GM21528 (cell line): ENCODE results near the gene ATXN7.

Experiments
- ATAC-seq: cut with Tn5 transposase; IDR thresholded peaks from one replicate; pipeline ENCODE4 v1.9.1; 2021; ENCODE audit warnings: mild to moderate bottlenecking, moderate library complexity; ENCODE audit not compliant: unreplicated experiment, low FRiP score

ATXN7 gene

DNA sequence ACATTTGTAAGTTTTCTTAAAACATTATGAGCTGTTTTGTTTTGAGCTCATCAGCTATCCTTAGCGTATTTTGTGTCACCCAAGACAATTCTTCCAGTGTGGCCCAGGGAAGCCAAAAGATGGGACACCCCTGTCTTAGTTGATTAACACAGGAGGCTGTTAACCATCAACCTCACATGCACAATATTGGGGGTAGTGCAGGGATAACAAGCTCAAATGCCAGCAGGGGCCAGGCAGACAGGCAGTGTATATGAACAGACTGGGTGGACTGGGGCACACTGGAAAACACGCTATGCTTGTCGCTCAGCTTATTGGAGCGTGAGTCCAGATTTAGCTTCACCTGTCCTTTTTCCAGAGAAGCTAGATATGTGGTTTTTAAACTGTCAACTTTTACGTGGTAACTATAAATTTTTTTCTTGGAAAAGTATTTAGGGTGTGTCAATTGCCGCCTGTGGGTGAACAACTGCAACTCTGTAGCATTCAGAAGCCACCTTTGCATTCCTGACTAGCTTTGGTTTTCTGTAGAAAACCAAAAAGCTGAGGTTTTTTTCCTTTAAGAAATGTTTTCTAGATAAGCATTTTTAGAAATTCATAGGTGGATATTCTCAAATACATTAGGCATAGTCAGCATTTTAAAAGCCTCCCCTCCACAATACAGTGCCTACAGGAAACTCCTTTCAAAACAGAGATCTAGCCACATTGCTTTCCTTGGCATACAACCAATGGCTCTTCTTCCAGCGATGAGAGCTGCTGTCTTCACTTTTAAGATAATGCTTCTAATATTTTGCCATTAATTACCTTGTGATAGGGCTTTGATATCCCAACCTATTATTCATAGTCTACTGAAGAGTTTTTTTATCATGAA lies 145.1 kb downstream of the ATXN7 start:
- ATAC-seq, result no peak

DNA sequence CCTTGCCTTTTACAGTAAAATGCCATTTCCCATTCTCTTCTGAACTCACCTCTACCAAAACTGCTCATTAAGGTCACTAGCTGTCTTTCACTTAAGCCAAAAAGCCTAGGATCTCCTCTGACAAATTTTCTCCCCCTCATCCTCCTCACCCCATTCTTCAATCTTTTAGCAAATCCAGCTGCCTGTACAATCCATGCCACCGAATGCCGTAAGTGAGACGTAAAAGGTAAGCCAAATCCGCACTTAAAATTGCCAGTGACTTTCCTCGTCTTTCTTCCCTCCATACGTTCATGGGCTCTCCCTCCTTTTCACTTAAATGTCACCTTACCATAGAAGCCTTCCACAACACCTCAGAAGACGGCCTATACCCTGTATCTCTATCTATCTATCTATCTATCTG lies 145.9 kb downstream of the ATXN7 start:
- no peak for ATAC-seq

DNA sequence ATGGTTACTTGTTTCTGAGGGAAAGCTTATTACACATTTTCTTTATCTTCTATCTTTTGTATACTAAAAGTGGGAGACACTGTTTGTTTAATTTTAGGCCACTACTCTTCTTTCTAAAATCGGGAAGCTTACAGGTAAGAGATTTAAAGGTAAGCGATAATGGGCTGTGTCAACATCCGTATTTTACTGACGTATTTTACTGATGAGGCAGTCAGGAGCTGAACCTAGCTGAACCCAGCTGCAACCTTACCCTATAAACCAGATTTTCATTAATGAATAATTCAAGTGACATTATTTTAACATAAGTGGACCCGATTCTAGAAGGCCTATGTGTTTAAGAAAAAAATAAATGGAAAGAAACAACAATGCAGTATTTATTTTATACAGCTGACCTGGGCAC lies 146.5 kb downstream of the ATXN7 start:
- no peak for ATAC-seq

DNA sequence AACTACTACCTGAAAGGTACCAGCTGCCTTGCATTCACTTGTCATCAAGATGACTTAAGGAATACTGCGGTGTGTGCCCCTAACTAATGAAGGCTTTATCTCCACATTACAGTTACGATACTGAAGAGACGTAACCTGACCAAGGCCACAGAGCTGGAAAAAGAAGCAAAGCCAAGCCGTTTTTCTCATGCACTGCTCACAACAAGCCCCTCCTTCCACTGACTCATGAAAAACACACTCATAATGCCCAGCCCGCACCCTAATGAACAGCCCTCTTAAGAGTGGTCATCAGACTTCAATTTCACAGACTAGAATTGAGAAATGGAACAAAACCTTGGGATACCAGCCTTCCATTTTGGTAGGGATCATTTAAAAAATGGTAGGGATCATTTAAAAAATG lies 148.0 kb downstream of the ATXN7 start:
- no peak for ATAC-seq

DNA sequence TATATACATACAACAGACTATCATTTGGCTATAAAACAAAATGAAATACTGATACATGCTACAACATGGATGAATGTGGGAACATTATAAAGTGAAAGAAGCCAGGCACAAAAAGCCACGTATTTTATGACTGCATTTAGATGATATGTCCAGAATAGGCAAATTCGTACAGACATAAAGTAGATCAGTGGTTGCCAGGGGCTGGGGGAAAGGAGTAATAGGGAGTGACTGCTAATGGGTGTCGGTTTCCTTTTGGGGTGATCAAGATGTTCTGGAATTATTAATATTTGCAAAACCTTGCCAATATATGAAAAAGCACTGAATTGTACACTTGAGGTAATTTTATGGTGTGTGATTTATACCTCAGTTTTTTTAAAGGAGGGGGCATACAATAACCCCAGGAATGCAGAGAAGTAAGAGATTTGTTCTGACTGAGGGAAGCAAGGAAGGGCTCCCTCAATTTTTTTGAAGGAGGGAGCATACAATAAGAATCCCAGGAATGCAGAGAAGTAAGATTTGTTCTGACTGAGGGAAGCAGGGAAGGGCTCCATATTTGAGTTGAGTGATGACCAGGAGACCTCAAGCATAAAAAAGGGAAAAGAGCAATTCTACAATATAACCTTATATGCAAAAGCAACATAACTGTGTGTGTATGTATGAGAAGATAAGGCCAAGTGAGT lies 153.4 kb downstream of the ATXN7 start:
- no peak for ATAC-seq

DNA sequence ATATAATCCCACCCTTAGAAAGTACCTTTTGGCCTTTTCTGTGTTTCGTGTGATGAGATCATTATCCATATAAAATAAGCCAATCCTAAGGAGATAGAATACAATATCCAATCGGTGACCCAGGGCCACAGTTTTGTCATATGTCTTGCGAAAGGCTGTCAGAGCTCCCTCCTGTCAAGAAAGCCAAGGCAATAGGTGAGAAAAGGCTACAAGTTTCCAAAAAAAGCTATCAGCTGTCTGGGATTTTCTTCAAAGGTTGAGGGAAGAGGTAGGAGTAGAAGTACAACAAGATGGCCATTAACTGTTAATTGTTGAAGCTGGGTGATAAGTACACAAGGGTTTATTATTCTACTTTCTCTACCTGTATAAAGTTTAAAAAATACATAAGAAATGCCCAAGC lies 155.6 kb downstream of the ATXN7 start:
- no peak for ATAC-seq

DNA sequence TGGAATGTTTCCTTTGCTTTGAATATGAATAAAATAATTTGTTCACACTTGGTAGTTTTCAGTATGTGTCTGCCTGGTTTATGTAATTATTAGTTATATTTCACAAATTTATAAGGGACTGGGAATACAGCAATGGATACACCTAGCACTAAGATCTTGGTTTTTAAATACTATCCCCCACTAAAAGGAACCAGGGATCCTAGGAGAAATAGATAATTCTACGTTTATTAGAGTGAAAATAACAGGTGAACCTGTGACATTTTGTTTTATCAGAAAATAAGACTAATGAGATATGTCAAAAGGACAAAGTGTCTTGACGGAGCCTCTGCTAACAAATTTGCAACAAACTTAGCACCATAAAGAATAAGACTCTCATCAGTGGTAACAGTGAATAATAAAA lies 156.2 kb downstream of the ATXN7 start:
- no peak for ATAC-seq

DNA sequence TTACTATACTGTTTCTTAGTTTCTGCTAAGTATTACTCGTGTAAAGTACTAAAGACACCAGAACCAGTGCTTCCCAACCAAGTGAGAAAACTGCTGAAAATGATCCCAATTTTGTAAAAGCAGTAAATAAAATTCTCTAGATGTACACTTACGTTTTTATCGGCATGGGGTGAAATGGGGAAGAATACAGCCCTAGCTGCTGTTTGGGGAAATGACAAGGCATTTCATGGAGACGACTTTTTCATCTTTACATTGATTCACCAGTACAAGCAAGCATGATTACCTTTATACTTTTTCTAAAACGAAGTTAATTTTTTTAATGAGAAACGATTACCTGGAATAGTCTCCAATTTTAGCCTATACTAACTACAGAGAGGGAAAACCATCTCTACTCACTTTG lies 158.3 kb downstream of the ATXN7 start:
- no peak for ATAC-seq

DNA sequence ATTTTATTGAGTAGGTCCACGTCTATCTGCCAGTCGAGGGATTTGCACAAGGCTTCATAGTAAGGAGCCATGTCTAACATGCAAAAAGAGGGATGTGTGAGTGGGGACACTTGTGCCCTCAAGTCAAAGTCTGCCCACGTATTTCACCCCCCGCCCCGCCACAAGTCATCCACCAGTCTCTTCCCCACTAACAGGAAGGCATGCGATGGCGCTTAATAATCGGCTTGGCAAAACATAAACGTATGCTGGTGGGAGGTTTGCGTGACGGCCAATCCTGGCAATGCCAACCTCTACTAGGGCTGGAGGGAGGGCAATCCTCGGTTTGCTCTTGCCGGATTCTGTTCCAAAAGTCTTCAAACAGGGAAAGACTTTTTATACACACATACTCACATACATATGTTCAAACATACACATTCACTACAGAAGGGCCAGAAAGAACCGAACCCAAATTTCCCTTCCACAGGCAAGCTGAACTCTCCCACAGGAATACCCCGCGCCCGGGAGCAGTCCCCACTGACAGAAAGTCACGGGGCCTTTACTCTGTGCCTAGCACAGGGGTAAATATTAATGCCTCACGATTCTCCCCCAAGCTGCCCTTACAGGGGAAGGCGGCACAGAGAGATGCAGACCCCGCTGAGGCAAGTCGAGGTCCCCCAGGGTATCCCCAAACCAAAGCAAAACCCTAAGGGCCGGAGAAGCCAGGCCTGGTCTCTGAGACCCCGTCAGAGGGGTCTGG lies 159.0 kb downstream of the ATXN7 start:
- ATAC-seq, result no peak

DNA sequence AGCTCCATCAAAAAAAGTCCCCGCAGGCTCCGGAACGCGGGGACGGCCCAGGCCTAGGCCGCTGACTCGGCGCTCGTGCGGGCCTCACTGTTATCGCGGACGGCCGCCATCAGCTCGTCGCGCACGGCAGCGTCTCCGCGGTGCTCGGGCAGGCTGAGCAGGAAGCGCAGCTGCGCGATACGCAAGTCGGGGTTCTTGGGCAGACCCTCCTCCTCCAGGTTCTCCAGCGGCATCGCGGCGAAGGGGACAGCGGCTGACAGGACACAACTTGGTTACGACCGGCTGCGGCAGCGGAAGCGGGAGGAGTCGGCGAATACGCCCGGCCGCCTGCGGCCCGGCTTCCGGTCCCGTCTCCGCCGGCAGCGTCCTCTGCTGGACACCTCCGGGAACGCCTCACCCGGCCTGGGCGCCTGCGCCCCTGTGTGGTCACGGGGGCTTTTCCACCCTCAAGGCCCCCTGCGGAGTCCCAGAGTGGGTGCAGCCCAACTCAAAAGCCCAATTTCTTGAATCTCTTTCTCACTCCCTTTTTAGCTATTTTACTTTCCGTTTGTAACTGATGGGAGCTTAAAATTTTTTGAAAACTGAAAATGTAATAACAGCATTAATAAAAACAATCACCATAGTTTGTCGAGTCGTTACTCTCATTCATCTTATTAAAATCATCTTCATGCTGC lies 159.7 kb downstream of the ATXN7 start, which contains the start of gene PSMD6:
Gene PSMD6, minus strand, starts transcription at position 308 of the 674 bp plus-strand sequence. Its CDS starts 75 bp downstream, at position 233.
- peak; percentile 97 for ATAC-seq

DNA sequence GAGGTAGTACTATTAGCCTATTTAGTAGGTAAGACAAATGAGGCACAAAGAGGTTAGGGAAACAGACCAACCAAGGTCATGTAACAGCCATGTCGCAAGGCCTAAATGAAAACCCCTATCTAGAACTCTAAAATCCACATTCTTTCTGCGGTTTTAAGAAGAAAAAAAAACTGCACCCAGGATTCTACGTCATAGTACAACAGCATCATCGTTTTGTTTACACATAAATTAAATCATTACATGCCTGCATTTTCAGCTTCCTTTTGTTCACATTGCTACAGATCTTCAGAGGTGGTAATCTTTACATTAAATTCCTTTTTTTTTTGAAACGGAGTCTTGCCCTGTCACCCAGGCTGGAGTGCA lies 160.2 kb downstream of the ATXN7 start:
- no peak for ATAC-seq

DNA sequence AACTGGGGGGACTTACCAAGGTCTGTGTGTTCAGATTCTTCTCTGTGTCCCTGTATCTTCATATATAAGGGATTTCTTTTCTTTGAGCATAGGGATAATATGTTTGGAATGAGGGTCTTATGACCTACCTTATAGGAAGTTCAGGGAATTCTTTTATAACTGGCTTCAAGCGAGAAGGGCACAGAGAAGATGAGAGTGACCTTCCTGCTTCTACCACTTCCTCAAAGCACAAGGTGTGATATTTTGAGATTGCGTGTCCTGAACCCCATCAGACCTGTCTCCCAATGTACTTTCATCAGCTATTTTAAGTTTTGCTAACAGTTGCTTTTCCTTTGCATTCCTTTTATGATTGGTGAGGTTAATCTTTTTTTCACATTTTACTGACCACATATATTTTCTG lies 162.7 kb downstream of the ATXN7 start:
- ATAC-seq, result no peak

DNA sequence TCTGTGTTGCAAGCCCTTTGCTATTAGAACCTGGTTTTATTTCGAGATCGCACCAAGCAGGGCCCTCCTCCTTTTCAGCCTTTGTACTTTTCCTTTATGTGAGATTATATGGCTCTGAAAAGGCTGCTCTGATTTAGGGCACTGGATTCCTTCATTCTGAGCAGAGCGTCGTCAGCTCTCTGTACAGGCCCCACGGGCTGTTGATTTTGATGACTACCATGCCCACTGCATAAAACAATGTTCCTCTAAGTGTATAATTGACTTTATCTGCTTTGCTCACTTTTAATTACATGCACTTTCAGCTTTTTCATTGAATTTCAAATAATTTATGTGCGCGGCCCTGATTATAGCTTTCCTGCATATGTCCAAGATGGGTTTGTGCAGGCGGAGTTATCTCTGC lies 164.0 kb downstream of the ATXN7 start:
- no peak for ATAC-seq

DNA sequence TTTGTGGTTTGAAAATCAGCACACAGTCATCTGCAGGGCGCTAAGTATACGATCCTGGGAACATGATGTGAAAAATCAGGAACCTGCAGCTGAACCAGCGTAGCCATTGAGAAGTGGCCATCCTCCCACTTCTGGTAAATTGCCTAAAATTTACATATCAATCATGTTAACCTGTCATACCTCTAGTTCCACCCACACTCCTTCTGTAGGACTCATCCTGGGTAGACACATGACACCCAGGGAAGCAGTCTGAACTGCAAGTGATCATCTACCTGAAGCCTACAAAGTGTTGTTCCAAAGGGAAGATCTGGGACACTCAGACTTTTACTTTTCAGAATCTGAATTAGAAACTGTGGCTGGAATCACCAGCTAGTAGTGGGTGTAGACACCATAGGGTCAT lies 165.1 kb downstream of the ATXN7 start:
- ATAC-seq, result no peak

DNA sequence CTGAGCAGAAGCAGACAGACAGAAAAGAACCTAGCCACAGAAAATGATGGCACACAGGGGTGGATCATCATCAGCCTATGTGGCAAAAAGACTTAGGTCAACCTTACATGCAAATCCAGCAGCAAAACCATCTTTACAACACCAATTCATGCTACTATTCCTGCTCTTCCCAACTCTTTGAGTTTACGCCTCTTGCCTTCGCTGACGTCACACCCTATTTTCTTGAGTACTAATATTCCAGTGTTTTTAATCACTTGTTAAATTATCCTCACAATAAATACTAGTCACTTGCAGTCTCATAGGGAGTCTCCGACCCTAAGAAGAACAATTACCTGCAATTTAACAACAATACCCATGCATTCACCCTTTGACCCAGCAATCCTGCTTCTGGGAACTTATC lies 165.6 kb downstream of the ATXN7 start:
- no peak for ATAC-seq

DNA sequence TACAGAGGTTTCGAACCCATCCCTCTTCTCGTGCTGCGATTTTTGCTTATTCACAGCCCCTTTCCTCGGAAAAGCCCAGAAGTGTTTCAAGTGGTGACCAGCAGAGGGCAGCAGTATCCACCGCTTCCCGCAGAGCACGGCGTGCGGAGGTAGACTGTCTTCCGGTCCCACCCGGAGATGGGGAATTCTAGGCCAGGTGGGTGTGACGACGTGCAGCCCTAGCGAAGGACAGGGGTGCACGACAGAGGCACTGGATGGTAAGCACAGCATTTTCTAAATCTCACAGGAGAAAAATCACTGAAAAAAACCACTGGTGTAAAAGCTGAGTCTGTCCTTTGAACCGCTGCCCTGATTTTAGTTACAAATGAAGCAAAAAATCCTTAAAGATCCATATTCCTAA lies 167.1 kb downstream of the ATXN7 start:
- ATAC-seq, result peak; percentile 92

DNA sequence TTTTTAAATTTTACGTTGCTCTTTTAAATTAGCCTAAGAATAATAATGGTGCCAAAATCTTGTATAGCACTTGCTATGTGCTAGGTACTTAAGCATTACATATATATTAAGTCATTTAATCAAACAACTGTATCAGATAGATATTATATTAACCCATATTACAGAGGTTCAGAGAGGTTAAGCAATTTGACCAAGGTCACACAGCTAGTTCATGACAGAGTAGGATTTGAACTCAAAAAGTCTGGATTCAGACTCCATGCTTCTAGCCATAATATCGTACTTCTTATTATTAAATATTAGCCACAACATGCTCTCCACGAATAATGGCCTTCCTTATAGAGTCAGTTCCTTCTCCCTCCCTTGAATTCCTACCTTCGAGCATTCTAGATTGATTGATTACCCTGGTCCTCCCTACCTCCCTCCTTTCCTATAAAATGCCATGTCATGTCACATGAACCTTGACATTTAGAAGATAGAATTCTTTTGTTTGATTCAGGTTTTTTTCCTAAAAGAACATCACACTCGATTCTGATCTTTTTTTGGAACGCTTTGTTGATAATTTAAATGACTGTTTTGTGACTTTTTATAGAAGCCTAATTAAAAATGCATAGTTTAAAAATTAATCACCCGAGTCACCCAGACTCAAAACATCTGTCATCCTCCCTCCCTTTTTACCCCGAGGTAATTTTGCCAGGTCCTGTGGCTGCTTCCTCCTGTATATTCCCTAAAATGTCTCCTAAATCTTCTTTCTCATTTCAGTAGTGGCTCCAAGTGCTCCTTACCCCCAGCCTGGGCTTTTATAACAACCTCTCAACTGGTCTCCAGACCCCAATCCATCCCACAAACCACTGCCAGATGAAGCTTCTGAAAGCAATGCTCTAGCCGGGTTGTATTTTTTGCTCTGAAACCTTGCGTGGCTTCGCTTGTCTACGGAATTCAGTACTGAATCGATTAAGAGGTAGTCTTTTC lies 168.2 kb downstream of the ATXN7 start:
- ATAC-seq, result no peak

DNA sequence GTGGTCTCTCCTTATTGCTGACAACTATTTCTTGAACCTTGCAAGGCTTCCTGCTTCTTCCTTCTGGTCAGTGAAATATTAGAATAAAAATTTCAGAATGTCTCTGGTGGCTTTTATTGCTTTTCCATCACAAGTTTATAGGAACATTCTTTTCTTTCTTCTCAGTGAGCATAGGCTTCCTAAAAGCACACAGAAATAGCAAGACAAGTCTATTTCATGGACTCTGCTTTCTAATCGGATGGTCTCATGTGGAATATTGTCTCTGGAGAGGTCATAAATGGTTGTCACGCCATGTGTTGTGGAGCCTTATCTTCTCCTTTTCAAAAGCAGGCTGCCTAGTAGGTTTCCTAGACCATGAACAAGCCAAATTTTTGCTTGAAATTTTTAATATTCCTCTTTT lies 169.4 kb downstream of the ATXN7 start:
- ATAC-seq, result no peak

DNA sequence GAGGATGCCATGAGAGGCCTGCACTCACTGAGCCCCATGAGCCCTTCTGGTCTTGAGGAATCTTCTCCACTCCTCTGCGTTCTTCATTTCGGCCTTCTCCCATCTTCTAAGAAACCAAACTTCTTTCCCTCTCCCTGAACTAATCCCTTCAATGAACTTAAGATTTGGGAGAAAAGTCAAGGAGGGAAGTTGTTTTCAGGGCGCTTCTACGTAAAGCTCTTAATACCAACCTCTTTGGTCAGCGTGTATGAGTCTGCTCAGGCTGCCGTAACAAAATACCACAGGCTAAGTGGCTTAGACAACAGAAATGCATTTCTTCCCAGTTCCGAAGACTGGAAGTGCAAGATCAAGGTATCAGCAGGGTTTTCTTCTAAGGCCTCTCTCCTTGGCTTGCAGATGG lies 173.4 kb downstream of the ATXN7 start:
- ATAC-seq, result no peak
